Measurements from ENCODE around the gene ADM2. TPM values are rescaled to one million over a fixed set of nuclear protein-coding genes. Genes with fewer than 3 reads are reported as not detected.
A peak's percentile ranks its signal among the peaks of the same experiment; 100 is the strongest.
"Not testable (repeated sequence)": the region's sequence is repeated elsewhere in the genome, so short reads cannot be mapped to it uniquely, and the experiment has no call there.

The ADM2 gene
- total RNA-seq, 4 donors from 2014 or later = 0.53 TPM; not detected in 3

GRCh38 chr22:50532824-50533796 lies 51.8 kb downstream of the ADM2 start:
- DNase-seq (no peak), ATAC-seq (no peak)
- peak overlapping the region; percentile 79 to 86 (median 82) for H3K27ac ChIP-seq
- H3K4me3 ChIP-seq = peak overlapping the region in 2 of 4 donors; percentile 52 to 59
- in situ Hi-C loops (cut with MboI; ENCODE audit: low sequenced_read_pairs in 4 of 4) (no loop called here), intact Hi-C loops (cut with DNase I; ENCODE audit: low total_unique reads) (no loop called here)
- no peak for TF ChIP-seq POLR2A (IDR thresholded peaks at IDR 0.05)
- no peak for TF ChIP-seq CTCF (IDR thresholded peaks at IDR 0.05 in 4 of 5, conservative IDR thresholded peaks at IDR 0.05 in 1 of 5)
- H3K4me1 ChIP-seq = peaks cover 7 to 12% of the 10 kb centered on the region in 2 donors
- no peaks in the 10 kb centered on the region for H3K9me3 ChIP-seq
- H3K27me3 ChIP-seq = peaks cover 47 to 58% (median 57%) of the 10 kb centered on the region in 3 donors
- no peaks in the 10 kb centered on the region for H3K36me3 ChIP-seq

GRCh38 chr22:50533856-50534711 lies 52.7 kb downstream of the ADM2 start:
- H3K4me3 ChIP-seq; in situ Hi-C loops (cut with MboI; ENCODE audit: low sequenced_read_pairs in 4 of 4); H3K27ac ChIP-seq; ATAC-seq; intact Hi-C loops (cut with DNase I; ENCODE audit: low total_unique reads); DNase-seq; H3K9me3 ChIP-seq; H3K36me3 ChIP-seq: not testable (repeated sequence)
- H3K4me1 ChIP-seq = peaks cover 8 to 12% of the 10 kb centered on the region in 2 donors
- peak; percentile 16 to 30 for TF ChIP-seq POLR2A (IDR thresholded peaks at IDR 0.05)
- H3K27me3 ChIP-seq = peaks cover 47 to 54% (median 50%) of the 10 kb centered on the region in 3 donors

DNA sequence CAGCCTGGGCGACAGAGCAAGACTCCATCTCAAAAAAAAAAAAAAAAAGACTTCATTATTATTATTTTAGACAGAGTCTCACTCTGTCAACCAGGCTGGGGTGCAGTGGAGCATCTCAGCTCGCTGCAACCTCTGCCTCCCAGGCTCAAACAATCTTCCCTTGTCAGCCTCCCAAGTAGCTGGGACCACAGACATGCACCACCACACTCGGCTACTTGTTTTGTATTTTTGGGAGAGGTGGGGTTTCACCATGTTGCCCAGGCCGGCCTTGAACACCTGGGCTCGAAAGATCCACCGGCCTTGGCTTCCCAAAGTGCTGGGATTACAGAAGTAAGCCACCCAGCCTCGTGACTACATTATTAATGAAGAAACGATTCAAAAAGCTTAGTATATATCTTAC lies 53.8 kb downstream of the ADM2 start:
- in situ Hi-C loops (cut with MboI; ENCODE audit: low sequenced_read_pairs in 4 of 4) = no loop called here
- Histone ChIP-seq H3K27ac (no peak overlapping the region), H3K27me3 (peaks cover 41 to 43% (median 42%) of the 10 kb centered on the region in 3 donors), H3K36me3 (no peaks in the 10 kb centered on the region), H3K9me3 (no peaks in the 10 kb centered on the region), H3K4me1 (peaks cover 11 to 12% of the 10 kb centered on the region in 2 donors), H3K4me3 (no peak overlapping the region)
- ATAC-seq (no peak), DNase-seq (no peak)
- TF ChIP-seq POLR2A (IDR thresholded peaks at IDR 0.05) (no peak), CTCF (IDR thresholded peaks at IDR 0.05 in 4 of 5, conservative IDR thresholded peaks at IDR 0.05 in 1 of 5) (no peak)
- intact Hi-C loops (cut with DNase I; ENCODE audit: low total_unique reads) = no loop called here

Other genes with a start within 250 kb of the ADM2 start
- gene TUBGCP6, start 236.5 kb upstream of the ADM2 start, total RNA-seq = 10 to 100 TPM; 18.7 to 27.4 (median 19.2) TPM
- 10 to 100 TPM in 2 of 4 donors, 1 to 10 TPM in 2; 4.1 to 24.9 (median 8.6) TPM for gene HDAC10, start 230.3 kb upstream of the ADM2 start, total RNA-seq
- 100 to 1,000 TPM; 126 to 290 (median 219) TPM for gene MAPK12, start 219.9 kb upstream of the ADM2 start, total RNA-seq
- 1 to 10 TPM; 1.8 to 4.2 (median 3.4) TPM for gene MAPK11, start 211.2 kb upstream of the ADM2 start, total RNA-seq
- gene PLXNB2, start 173.9 kb upstream of the ADM2 start, total RNA-seq = 10 to 100 TPM in 1 of 4 donors, 1 to 10 TPM in 3; 8.0 to 11.8 (median 9.0) TPM
- under 1 TPM in 3 of 4 donors, not detected in 1; 0.55 to 0.84 (median 0.68) TPM for gene DENND6B, start 154.5 kb upstream of the ADM2 start, total RNA-seq
- 10 to 100 TPM; 55.7 to 96.2 (median 74.1) TPM for gene PPP6R2, start 138.2 kb upstream of the ADM2 start, total RNA-seq
- gene SBF1, start 6.5 kb upstream of the ADM2 start, total RNA-seq = 100 to 1,000 TPM in 3 of 4 donors, 10 to 100 TPM in 1; 50.5 to 116 (median 107) TPM
- gene MIOX, start 5.3 kb downstream of the ADM2 start, total RNA-seq = not detected
- 10 to 100 TPM; 19.7 to 39.4 (median 26.9) TPM for gene LMF2, start 26.2 kb downstream of the ADM2 start, total RNA-seq
- 10 to 100 TPM; 19.0 to 29.3 (median 23.4) TPM for gene NCAPH2, start 26.7 kb downstream of the ADM2 start, total RNA-seq
- 1 to 10 TPM in 2 of 4 donors, not detected in 2; 1.0 to 2.3 TPM for gene SCO2, start 44.1 kb downstream of the ADM2 start, total RNA-seq
- 10 to 100 TPM in 3 of 4 donors, 1 to 10 TPM in 1; 8.8 to 15.8 (median 11.8) TPM for gene TYMP, start 48.5 kb downstream of the ADM2 start, total RNA-seq
- gene KLHDC7B, start 64.4 kb downstream of the ADM2 start, total RNA-seq = not detected
- not detected for gene SYCE3, start 81.4 kb downstream of the ADM2 start, total RNA-seq
- 100 to 1,000 TPM in 1 of 4 donors, 10 to 100 TPM in 3; 53.4 to 134 (median 63.7) TPM for gene CPT1B, start 96.9 kb downstream of the ADM2 start, total RNA-seq
- gene CHKB, start 101.3 kb downstream of the ADM2 start, total RNA-seq = 10 to 100 TPM; 10.8 to 39.7 (median 24.4) TPM
- gene MAPK8IP2, start 119.2 kb downstream of the ADM2 start, total RNA-seq = under 1 TPM; 0.39 to 0.85 (median 0.47) TPM
- 10 to 100 TPM in 2 of 4 donors, 1 to 10 TPM in 2; 8.8 to 17.8 (median 10.2) TPM for gene ARSA, start 146.6 kb downstream of the ADM2 start, total RNA-seq
- gene SHANK3, start 191.3 kb downstream of the ADM2 start, total RNA-seq = 1 to 10 TPM; 3.8 to 9.8 (median 5.1) TPM